HT-29 (cell line): Measurements from ENCODE around the gene MAST2. TPM values are rescaled to one million over a fixed set of nuclear protein-coding genes. Genes with fewer than 3 reads are reported as not detected.
"Not testable (repeated sequence)": the region's sequence is repeated elsewhere in the genome, so short reads cannot be mapped to it uniquely, and the experiment has no call there.

Source experiments
- DNase-seq: peaks from one replicate; pipeline ENCODE4 v3.0.0-alpha.2; 2015; ENCODE audit warnings: low spot score
- total RNA-seq: library from RNA; depleted of rRNA; stranded (reverse); fragments of >200 nt; shearing (Covaris generic); gene quantifications from 2 replicates; pipeline ENCODE4 v1.2.3, GENCODE V29; 2014

MAST2 gene
- total RNA-seq, 1 experiment from 2014 or later = 25.4 TPM

DNA sequence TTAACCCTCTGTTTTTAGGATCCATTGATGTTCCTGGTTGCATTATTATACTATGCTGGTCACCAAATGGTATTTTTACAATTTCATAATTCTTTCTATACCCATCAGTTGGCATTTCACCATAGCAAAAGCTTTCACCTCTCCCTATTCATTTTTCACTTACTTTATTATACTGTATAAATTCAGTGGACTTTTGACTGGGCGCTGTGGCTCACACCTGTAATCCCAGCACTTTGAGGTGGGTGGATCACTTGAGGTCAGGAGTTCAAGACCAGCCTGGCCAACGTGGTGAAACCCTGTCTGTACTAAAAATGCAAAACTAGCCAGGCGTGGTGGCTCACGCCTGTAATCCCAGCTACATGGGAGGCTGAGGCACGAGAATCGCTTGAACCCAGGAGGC lies 128.8 kb downstream of the MAST2 start:
- DNase-seq = not testable (repeated sequence)

DNA sequence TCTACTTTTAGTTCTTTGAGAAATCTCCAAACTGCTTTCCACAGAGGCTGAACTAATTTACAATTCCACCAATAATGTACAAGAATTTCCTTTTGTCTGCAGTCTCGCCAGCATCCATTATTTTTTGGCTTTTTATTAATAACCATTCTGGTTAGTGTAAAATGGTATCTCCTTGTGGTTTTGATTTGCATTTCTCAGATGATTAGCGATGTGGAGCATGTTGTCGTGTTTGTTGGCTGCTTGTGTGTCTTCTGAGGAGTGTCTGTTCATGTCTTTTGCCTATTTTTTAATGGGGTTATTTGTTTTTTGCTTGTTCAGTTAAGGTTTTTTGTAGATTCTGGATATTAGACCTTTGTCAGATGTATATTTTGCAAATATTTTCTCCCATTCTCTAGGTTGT lies 131.5 kb downstream of the MAST2 start:
- no peak for DNase-seq

DNA sequence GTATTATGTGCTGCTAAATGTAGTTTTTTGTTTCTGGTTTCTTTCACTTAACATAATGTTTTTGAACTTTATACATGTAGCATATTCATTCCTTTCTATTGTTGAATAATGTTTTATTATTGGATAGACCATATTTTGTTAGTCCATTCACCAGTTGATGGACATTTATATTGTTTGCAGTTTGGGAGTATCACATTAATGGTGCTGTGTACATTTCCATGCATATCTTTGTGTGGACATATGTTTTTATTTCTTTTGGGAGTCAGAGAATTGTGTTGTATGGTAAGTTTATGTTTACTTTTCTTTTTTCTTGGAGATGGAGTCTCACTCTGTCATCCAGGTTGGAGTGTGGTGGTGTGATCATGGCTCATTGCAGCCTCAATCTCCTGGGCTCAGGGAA lies 134.6 kb downstream of the MAST2 start:
- DNase-seq = no peak

- no peak for DNase-seq
Measured at GRCh38 chr1:45942411-45942810, 139.0 kb downstream of the MAST2 start.

- DNase-seq = no peak
Measured at GRCh38 chr1:45943185-45943584, 139.8 kb downstream of the MAST2 start.

- no peak for DNase-seq
Measured at GRCh38 chr1:45945426-45945825, 142.0 kb downstream of the MAST2 start.

- DNase-seq = not testable (repeated sequence)
Measured at GRCh38 chr1:45949462-45949861, 146.1 kb downstream of the MAST2 start.

- DNase-seq = no peak
Measured at GRCh38 chr1:45952072-45952471, 148.7 kb downstream of the MAST2 start.

- DNase-seq = peak; percentile 59
Measured at GRCh38 chr1:45953934-45954847, 150.8 kb downstream of the MAST2 start.

DNA sequence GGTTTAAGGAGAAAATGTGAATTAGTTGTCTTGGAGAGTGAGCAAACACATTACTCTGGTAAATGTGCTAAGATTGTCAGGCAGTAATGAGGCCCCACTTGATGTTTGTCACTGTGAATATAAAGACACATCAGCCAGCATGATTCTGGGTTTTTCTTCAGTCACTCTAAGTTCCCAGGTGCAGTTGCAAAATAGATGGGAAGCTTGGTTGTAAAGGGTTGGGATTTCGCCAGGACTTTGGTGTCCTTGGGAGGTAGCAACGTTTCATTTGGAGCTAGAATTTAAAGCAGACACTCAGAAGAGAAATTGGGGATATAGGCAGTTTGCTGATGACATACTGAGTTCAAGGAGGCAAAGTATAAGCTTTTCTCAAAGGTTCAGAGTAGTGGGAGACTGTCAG lies 154.3 kb downstream of the MAST2 start:
- no peak for DNase-seq

DNA sequence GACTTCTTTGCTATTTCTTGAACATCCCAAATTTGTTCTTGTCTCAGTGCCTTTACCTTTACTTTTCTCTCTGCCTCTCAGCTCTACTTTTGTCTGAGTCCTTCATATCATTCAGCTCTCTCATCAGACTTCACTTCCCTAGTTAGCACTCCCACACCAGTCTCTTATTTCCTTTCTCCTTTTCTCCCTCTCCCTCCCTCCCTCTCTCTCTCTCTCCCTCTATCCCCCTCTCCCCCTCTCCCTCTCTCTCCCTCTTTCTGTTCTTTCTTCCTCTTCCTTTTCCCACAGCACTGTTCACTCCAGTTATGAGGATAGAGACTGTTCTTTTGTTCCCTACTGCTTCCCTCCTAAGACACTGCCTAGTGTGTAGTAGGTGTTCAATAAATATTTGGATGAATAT lies 154.9 kb downstream of the MAST2 start:
- DNase-seq = no peak

DNA sequence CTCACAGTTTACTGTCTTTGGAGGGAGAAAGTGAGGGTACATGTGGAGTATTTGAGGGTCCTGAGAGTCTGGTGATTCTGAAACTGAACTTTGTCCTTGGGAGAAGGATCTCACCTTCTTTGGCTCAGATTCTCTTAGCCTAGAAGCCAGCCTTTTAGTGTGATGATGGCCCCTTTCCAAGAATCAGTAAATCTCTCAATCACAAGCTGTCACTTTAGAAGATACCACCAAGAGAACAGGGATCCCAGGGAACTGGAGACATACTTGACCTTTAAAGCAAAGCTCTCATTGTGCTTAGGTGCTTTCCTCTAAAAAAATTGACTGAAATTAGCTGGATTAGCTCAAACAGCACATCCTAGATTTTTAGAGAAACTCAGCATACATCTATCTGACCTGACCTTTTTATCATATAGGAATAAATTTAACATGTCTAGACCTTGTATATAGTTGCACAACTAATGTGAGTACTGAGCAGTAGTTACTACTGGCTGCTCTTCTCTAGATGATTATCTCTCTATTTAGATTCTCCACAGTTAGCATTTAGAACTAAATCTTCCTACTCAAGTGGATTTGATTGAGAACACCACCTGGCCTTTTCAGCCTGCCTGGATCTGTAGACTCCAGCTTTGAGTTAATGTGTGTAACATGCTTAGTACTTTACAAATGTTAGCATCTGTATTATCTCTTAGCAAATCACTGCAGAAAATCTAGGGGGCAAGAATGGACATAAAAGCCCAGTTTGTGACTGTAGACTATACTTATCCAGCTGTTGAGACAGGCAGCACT lies 157.7 kb downstream of the MAST2 start:
- DNase-seq = no peak

DNA sequence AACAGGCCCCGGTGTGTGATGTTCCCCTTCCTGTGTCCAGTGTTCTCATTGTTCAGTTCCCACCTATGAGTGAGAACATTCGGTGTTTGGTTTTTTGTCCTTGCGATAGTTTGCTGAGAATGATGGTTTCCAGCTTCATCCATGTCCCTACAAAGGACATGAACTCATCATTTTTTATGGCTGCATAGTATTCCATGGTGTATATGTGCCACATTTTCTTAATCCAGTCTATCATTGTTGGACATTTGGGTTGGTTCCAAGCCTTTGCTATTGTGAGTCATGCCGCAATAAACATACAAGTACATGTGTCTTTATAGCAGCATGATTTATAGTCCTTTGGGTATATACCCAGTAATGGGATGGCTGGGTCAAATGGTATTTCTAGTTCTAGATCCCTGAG lies 158.5 kb downstream of the MAST2 start:
- not testable (repeated sequence) for DNase-seq

DNA sequence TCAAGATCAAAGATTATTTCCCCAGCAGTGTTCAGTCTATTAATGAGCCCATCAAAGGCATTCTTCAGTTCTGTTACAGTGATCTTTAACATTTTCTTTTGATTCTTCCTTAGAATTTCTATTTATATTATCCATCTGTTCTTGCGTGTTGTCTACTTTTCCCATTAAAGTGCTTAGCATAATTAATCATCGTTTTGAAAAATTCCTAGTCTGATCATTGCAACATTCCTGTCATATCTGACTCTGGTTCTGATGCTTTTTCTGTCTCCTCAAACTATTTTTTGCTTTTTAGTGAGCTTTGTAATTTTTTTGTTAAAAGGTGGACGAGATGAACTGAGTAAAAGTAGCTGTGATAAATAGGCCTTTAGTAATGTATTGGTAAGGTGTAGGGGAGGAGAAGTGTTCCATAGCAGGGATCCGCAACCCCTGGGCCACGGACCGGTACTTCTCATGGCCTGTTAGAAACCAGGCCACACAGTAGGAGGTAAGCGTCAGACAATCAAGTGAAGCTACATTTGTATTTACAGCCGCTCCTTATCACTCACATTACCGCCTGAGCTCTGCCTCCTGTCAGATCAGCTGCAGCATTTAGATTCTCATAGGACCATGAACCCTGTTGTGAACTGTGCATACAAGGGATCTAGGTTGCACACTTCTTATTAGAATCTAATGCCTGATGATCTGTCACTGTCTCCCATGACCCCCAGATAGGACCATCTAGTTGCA lies 165.7 kb downstream of the MAST2 start:
- DNase-seq = no peak

DNA sequence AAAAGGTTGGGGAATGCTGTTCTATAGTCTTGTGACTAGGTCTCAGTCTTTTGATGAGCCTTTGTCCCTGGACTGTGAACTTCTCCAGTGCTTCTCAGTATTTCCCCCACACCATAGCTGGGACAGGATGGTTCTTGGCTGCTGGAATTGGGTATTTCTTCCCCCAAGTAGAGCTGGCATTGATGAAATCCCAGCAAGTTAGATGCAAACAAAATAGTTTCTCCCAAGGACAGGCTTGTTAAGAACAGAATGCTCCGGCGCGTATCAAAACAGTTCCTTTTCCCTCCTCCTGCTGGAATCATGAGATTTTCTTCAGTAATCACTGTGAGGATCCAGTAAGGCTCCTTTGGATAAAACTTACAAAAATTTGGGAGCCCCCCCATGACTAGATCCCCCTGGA lies 166.5 kb downstream of the MAST2 start:
- DNase-seq = no peak

GRCh38 chr1:45971335-45971734 lies 167.9 kb downstream of the MAST2 start:
- no peak for DNase-seq

- no peak for DNase-seq
Measured at GRCh38 chr1:45971922-45972531, 168.6 kb downstream of the MAST2 start.

- peak; percentile 31 for DNase-seq
Measured at GRCh38 chr1:45972621-45973020, 169.2 kb downstream of the MAST2 start.

GRCh38 chr1:45973121-45973520 lies 169.7 kb downstream of the MAST2 start:
- peak; percentile 55 for DNase-seq

- peak; percentile 30 for DNase-seq
Measured at GRCh38 chr1:45974541-45975269, 171.3 kb downstream of the MAST2 start.

DNA sequence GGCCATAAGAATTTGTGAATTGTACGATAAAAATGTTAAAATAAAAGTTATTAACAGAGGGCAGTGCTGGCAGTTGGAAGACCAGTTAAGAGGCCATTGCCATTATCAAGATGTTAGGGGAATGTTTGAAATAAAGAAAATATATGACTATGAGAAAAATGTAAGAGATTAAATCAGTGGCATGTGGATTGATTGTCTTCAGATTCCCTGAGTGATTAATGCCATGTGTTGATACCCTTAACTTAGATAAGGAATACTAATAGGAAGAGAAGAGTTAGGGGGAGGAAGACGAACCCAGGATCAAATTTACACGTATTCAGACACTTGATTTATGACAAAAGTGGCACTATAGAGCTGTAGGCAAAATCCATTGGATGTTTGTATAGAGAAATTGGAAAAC lies 173.2 kb downstream of the MAST2 start:
- no peak for DNase-seq
